ENCODE results near the gene PDPR. TPM values are rescaled to one million over a fixed set of nuclear protein-coding genes. Genes with fewer than 3 reads are reported as not detected.
"Not testable (repeated sequence)": the region's sequence is repeated elsewhere in the genome, so short reads cannot be mapped to it uniquely, and the experiment has no call there.

The PDPR gene
- total and polyA plus RNA-seq, 8 donors = 6.8 to 15.2 (median 10.5) TPM

GRCh38 chr16:70135796-70136195, 21.7 kb downstream of the PDPR start:
- H3K9me3 ChIP-seq; FAIRE-seq; H3K27ac ChIP-seq; DNase-seq; intact Hi-C loops (cut with DNase I); H3K4me3 ChIP-seq; H3K27me3 ChIP-seq; ATAC-seq; H3K4me1 ChIP-seq: not testable (repeated sequence)
- H3K36me3 ChIP-seq = peaks cover 4 to 77% (median 22%) of the 10 kb centered on the region in 3 donors
- 94 to 98% methylated on average over 8 of the region's 8 CpGs for WGBS, 2 donors

- intact Hi-C loops (cut with DNase I); FAIRE-seq: not testable (repeated sequence)
These were observed 22.5 kb downstream of the PDPR start for GRCh38 chr16:70136595-70136994.

GRCh38 chr16:70142739-70143138, 28.6 kb downstream of the PDPR start:
- H3K27me3 ChIP-seq; H3K9me3 ChIP-seq; FAIRE-seq; H3K27ac ChIP-seq; ATAC-seq; H3K4me1 ChIP-seq; H3K4me3 ChIP-seq; intact Hi-C loops (cut with DNase I): not testable (repeated sequence)
- 93 to 95% methylated on average over 10 of the region's 10 CpGs for WGBS, 2 donors
- peaks cover 11 to 59% (median 30%) of the 10 kb centered on the region in 3 donors for H3K36me3 ChIP-seq
- peak in 1 of 6 donors; percentile 9 for DNase-seq

More at GRCh38 chr16:70136595-70136994, 22.5 kb downstream of the PDPR start:
- not testable (repeated sequence) for H3K4me3 ChIP-seq, ATAC-seq, DNase-seq, H3K27me3 ChIP-seq, H3K27ac ChIP-seq, H3K4me1 ChIP-seq, H3K9me3 ChIP-seq
- H3K36me3 ChIP-seq = peaks cover 9 to 78% (median 22%) of the 10 kb centered on the region in 3 donors
- WGBS, 2 donors = 58 to 65% methylated on average over 2 of the region's 2 CpGs

- intact Hi-C loops (cut with DNase I); H3K27me3 ChIP-seq: not testable (repeated sequence)
These were observed 29.2 kb downstream of the PDPR start for GRCh38 chr16:70143231-70143895.

GRCh38 chr16:70147853-70148252, 33.7 kb downstream of the PDPR start:
- peak in 1 of 6 donors; percentile 27 for DNase-seq
- ATAC-seq; H3K4me3 ChIP-seq; H3K4me1 ChIP-seq; H3K27ac ChIP-seq; H3K27me3 ChIP-seq; intact Hi-C loops (cut with DNase I); H3K9me3 ChIP-seq; FAIRE-seq: not testable (repeated sequence)
- 79 to 87% methylated on average over 10 to 11 of the region's 11 CpGs for WGBS, 2 donors
- peaks cover under 1 to 65% (median 40%) of the 10 kb centered on the region in 3 donors for H3K36me3 ChIP-seq

More at GRCh38 chr16:70143231-70143895, 29.2 kb downstream of the PDPR start:
- H3K36me3 ChIP-seq = peaks cover 11 to 55% (median 28%) of the 10 kb centered on the region in 3 donors
- 78 to 91% methylated on average over 8 to 9 of the region's 9 CpGs for WGBS, 2 donors
- peak in 1 of 6 donors; percentile 5 for DNase-seq
- not testable (repeated sequence) for H3K4me3 ChIP-seq, H3K4me1 ChIP-seq, FAIRE-seq, ATAC-seq, H3K9me3 ChIP-seq, H3K27ac ChIP-seq

- FAIRE-seq; H3K4me3 ChIP-seq; H3K9me3 ChIP-seq; DNase-seq; H3K27me3 ChIP-seq; H3K27ac ChIP-seq; intact Hi-C loops (cut with DNase I); ATAC-seq; H3K4me1 ChIP-seq: not testable (repeated sequence)
- peaks cover 0 to 65% (median 41%) of the 10 kb centered on the region in 3 donors for H3K36me3 ChIP-seq
- WGBS, 2 donors = 92 to 95% methylated on average over 6 of the region's 6 CpGs
These were observed 34.3 kb downstream of the PDPR start for GRCh38 chr16:70148453-70148852.

GRCh38 chr16:70149296-70149695, 35.2 kb downstream of the PDPR start:
- H3K36me3 ChIP-seq = peaks cover 0 to 68% (median 49%) of the 10 kb centered on the region in 3 donors
- ATAC-seq; FAIRE-seq; H3K27me3 ChIP-seq; H3K27ac ChIP-seq; DNase-seq; intact Hi-C loops (cut with DNase I); H3K9me3 ChIP-seq; H3K4me1 ChIP-seq; H3K4me3 ChIP-seq: not testable (repeated sequence)
- whole genome bisulfite sequencing, 2 donors = 94 to 98% methylated on average over 8 of the region's 8 CpGs

GRCh38 chr16:70151391-70151790, 37.3 kb downstream of the PDPR start:
- DNase-seq (no peak), ATAC-seq (peak in 1 of 4 donors; percentile 41), FAIRE-seq (no peak)
- Histone ChIP-seq H3K4me1 (no peaks in the 10 kb centered on the region), H3K27ac (no peak overlapping the region), H3K36me3 (peaks cover 2 to 77% (median 51%) of the 10 kb centered on the region in 3 donors), H3K9me3 (no peaks in the 10 kb centered on the region), H3K27me3 (no peaks in the 10 kb centered on the region), H3K4me3 (no peak overlapping the region)
- no peak for TF ChIP-seq CTCF (IDR thresholded peaks at IDR 0.05)
- 89% methylated on average over 2 of the region's 2 CpGs for WGBS, 2 donors
- intact Hi-C loops (cut with DNase I) = no loop called here
